ENCODE results near the gene PDRG1. TPM values are rescaled to one million over a fixed set of nuclear protein-coding genes. Genes with fewer than 3 reads are reported as not detected.

The PDRG1 gene
- 10.4 TPM for total RNA-seq

GRCh38 chr20:31951530-31952453, at the start of gene PDRG1:
Gene PDRG1, minus strand, starts transcription at chr20:31952046. Its CDS starts 85 bp downstream, at chr20:31951961.

GRCh38 chr20:31967830-31968249, 16.0 kb upstream of the PDRG1 start, which contains the start of gene XKR7:
Gene XKR7, plus strand, starts transcription at chr20:31968151. Its CDS starts 25 bp downstream, at chr20:31968176.

Small RNA genes within 50 kb of the gene (small RNA-seq; reads per million reads assigned to genes)
- 0.15 reads per million for gene RNU1-94P

Other genes starting within 250 kb of the PDRG1 start
- gene BCL2L1, start 229.2 kb downstream of the PDRG1 start, total RNA-seq: 46.4 TPM
- gene TPX2, start 212.8 kb downstream of the PDRG1 start, total RNA-seq: 11.3 TPM
- 1.6 TPM for gene MYLK2, start 132.7 kb downstream of the PDRG1 start, total RNA-seq
- 1.4 TPM for gene FOXS1, start 106.4 kb downstream of the PDRG1 start, total RNA-seq
- gene DUSP15, start 81.5 kb downstream of the PDRG1 start, total RNA-seq: 12.5 TPM
- gene TTLL9, start 81.4 kb downstream of the PDRG1 start, total RNA-seq: 7.4 TPM
- 10.1 TPM for gene XKR7, start 16.1 kb upstream of the PDRG1 start, total RNA-seq
- gene CCM2L, start 58.4 kb upstream of the PDRG1 start, total RNA-seq: 3.7 TPM
- gene HCK, start 100.2 kb upstream of the PDRG1 start, total RNA-seq: 5.1 TPM
- gene TM9SF4, start 157.7 kb upstream of the PDRG1 start, total RNA-seq: 25.4 TPM

All from diencephalon (tissue), 1 donor.